Measurements from ENCODE around the gene GPR39. TPM values are rescaled to one million over a fixed set of nuclear protein-coding genes. Genes with fewer than 3 reads are reported as not detected.

GPR39 gene
- total RNA-seq, 1 experiment from 2014 or later, result 0.50 TPM

DNA sequence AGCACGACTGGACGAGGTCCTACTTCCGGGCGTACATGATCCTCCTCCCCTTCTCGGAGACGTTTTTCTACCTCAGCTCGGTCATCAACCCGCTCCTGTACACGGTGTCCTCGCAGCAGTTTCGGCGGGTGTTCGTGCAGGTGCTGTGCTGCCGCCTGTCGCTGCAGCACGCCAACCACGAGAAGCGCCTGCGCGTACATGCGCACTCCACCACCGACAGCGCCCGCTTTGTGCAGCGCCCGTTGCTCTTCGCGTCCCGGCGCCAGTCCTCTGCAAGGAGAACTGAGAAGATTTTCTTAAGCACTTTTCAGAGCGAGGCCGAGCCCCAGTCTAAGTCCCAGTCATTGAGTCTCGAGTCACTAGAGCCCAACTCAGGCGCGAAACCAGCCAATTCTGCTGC is 228.6 kb downstream of the GPR39 start:
- no peaks in the 10 kb centered on the region for H3K27me3 Mint-ChIP-seq (ENCODE audit: low read depth)
- Histone ChIP-seq H2BK12ac (ENCODE audit: insufficient read length, low read depth, low read length) (no peak overlapping the region), H3K4me1 (ENCODE audit: insufficient read depth, low read length) (no peaks in the 10 kb centered on the region), H3K9ac (ENCODE audit: extremely low read depth, insufficient read length, low read length) (no peak overlapping the region), H4K91ac (ENCODE audit: insufficient read length, low read depth, low read length) (no peak overlapping the region), H3K27ac (ENCODE audit: insufficient read length, low read depth, low read length) (no peak overlapping the region), H2BK15ac (ENCODE audit: low read depth, low read length) (no peak overlapping the region), H3K14ac (ENCODE audit: insufficient read depth, low read length) (no peak overlapping the region), H2AK5ac (ENCODE audit: insufficient read length, low read length) (no peak overlapping the region), H3K9me3 (ENCODE audit: control insufficient read depth, low read depth, low read length) (no peaks in the 10 kb centered on the region), H2BK5ac (ENCODE audit: insufficient read length, low read length) (no peak overlapping the region), H3K4ac (ENCODE audit: low read depth, low read length) (no peak overlapping the region), H3K4me2 (ENCODE audit: insufficient read depth, insufficient read length, low read length) (no peak overlapping the region), H4K8ac (replicated peaks; ENCODE audit: insufficient read length, low read depth, low read length) (no peak overlapping the region), H4K5ac (ENCODE audit: insufficient read length, low read depth, low read length) (no peak overlapping the region), H4K20me1 (ENCODE audit: control insufficient read depth, insufficient read depth, insufficient read length) (no peaks in the 10 kb centered on the region), H3K79me2 (ENCODE audit: insufficient read depth, low read length) (no peaks in the 10 kb centered on the region), H3K27me3 (ENCODE audit: insufficient read depth, low read length) (no peaks in the 10 kb centered on the region), H2BK20ac (ENCODE audit: low read depth, low read length, poor library complexity, severe bottlenecking) (no peak overlapping the region), H3K79me1 (ENCODE audit: insufficient read depth, low read depth, low read length, poor library complexity, severe bottlenecking) (no peaks in the 10 kb centered on the region), H3K23me2 (ENCODE audit: insufficient read length, low read depth, low read length, poor library complexity, severe bottlenecking) (no peaks in the 10 kb centered on the region), H2AFZ (ENCODE audit: low read length) (no peak overlapping the region), H3K23ac (ENCODE audit: insufficient read length, low read depth, low read length) (no peak overlapping the region), H2BK120ac (ENCODE audit: low read depth, low read length, poor library complexity, severe bottlenecking) (no peak overlapping the region), H3T11ph (ENCODE audit: low read length) (no peak overlapping the region), H3K56ac (ENCODE audit: insufficient read length, low read depth, low read length) (no peak overlapping the region), H3K18ac (ENCODE audit: insufficient read length, low read depth, low read length) (no peak overlapping the region)
- no peaks in the 10 kb centered on the region for H3K9me3 Mint-ChIP-seq
- peaks cover 12 to 26% of the 10 kb centered on the region in 2 experiments for H3K4me1 Mint-ChIP-seq
- no CpG with 5 or more reads among the region's 35 CpGs for WGBS (ENCODE audit: extremely low coverage, insufficient read length, low lambda C conversion rate)
- H3K27ac Mint-ChIP-seq, result peak overlapping the region in 1 of 3 experiments; percentile 71; a peak in 3 of 7 replicates
- H3K4me3 Mint-ChIP-seq, result no peak overlapping the region
- peaks cover 0 to 1% (median 0%) of the 10 kb centered on the region in 3 experiments; a peak in 1 of 7 replicates for H3K36me3 Mint-ChIP-seq (ENCODE audit: insufficient read depth in 1 of 3, low read depth in 3 of 3)
- DNase-seq, result no peak
- TF ChIP-seq, protein P1, sequence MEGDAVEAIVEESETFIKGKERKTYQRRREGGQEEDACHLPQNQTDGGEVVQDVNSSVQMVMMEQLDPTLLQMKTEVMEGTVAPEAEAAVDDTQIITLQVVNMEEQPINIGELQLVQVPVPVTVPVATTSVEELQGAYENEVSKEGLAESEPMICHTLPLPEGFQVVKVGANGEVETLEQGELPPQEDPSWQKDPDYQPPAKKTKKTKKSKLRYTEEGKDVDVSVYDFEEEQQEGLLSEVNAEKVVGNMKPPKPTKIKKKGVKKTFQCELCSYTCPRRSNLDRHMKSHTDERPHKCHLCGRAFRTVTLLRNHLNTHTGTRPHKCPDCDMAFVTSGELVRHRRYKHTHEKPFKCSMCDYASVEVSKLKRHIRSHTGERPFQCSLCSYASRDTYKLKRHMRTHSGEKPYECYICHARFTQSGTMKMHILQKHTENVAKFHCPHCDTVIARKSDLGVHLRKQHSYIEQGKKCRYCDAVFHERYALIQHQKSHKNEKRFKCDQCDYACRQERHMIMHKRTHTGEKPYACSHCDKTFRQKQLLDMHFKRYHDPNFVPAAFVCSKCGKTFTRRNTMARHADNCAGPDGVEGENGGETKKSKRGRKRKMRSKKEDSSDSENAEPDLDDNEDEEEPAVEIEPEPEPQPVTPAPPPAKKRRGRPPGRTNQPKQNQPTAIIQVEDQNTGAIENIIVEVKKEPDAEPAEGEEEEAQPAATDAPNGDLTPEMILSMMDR (conservative IDR thresholded peaks at IDR 0.05), result no peak

All from H9 (cell line).